ENCODE data around the gene LRRC4C. TPM values are rescaled to one million over a fixed set of nuclear protein-coding genes. Genes with fewer than 3 reads are reported as not detected.

LRRC4C gene
- total and polyA plus RNA-seq, 2 experiments from 2014 or later, result 0.35 to 1.1 TPM

- TF ChIP-seq CTCF (conservative IDR thresholded peaks at IDR 0.05; ENCODE audit: low read depth in 2 of 2) (no peak), EZH2phosphoT487 (IDR thresholded peaks at IDR 0.05; ENCODE audit: unreplicated experiment) (no peak), CREB1 (CRISPR knock-in tag; IDR thresholded peaks at IDR 0.05; ENCODE audit: low read depth) (no peak), ZNF331 (CRISPR knock-in tag; IDR thresholded peaks at IDR 0.05; ENCODE audit: low read depth) (no peak), NANOG (IDR thresholded peaks at IDR 0.05; ENCODE audit: borderline replicate concordance) (no peak), JUNB (IDR thresholded peaks at IDR 0.05; ENCODE audit: unreplicated experiment) (no peak), STAT1 (IDR thresholded peaks at IDR 0.05; ENCODE audit: unreplicated experiment) (no peak), ZNF114 (CRISPR knock-in tag; IDR thresholded peaks at IDR 0.05) (no peak), ZNF462 (CRISPR knock-in tag; IDR thresholded peaks at IDR 0.05) (no peak), REST (IDR thresholded peaks at IDR 0.05; ENCODE audit: unreplicated experiment) (no peak)
- no peak overlapping the region for H3K4me3 Mint-ChIP-seq
- Histone ChIP-seq H4K20me1 (replicated peaks; ENCODE audit: insufficient read depth) (no peaks in the 10 kb centered on the region), H3K36me3 (ENCODE audit: insufficient read depth) (no peaks in the 10 kb centered on the region), H3K4me3 (no peak overlapping the region), H3K9me2 (ENCODE audit: insufficient read depth) (no peaks in the 10 kb centered on the region), H3K4me1 (ENCODE audit: insufficient read depth) (no peaks in the 10 kb centered on the region), H3K27me3 (ENCODE audit: insufficient read depth) (no peaks in the 10 kb centered on the region), H3F3A (replicated peaks; ENCODE audit: low read depth) (no peaks in the 10 kb centered on the region), H3K4me2 (no peak overlapping the region), H3K79me2 (replicated peaks; ENCODE audit: insufficient read depth) (no peaks in the 10 kb centered on the region), H2AFZ (no peak overlapping the region), H3K27ac (ENCODE audit: low read depth) (no peak overlapping the region)
- H3K9me3 Mint-ChIP-seq, result no peaks in the 10 kb centered on the region
- DNase-seq (ENCODE audit: low spot score) (no peak), ATAC-seq (no peak)
- H3K4me1 Mint-ChIP-seq, result peaks cover 2% of the 10 kb centered on the region; the same call in 1 of the 3 replicates
- H3K27ac Mint-ChIP-seq, result no peak overlapping the region
- no peaks in the 10 kb centered on the region for H3K36me3 Mint-ChIP-seq (ENCODE audit: low read depth)
- peaks cover 1% of the 10 kb centered on the region for H3K27me3 Mint-ChIP-seq (ENCODE audit: insufficient read depth, low read depth, poor library complexity)
Measured at GRCh38 chr11:40354121-40354520, 1105.3 kb downstream of the LRRC4C start.

All from GM23338 (cell line).